HG03135 (cell line): ENCODE measurements around the gene PRDM16.

Experiments used
- ATAC-seq: cut with Tn5 transposase; IDR thresholded peaks from one replicate; pipeline ENCODE4 v1.9.1; 2021; ENCODE audit warnings: mild to moderate bottlenecking, moderate library complexity; ENCODE audit not compliant: unreplicated experiment

PRDM16 gene

DNA sequence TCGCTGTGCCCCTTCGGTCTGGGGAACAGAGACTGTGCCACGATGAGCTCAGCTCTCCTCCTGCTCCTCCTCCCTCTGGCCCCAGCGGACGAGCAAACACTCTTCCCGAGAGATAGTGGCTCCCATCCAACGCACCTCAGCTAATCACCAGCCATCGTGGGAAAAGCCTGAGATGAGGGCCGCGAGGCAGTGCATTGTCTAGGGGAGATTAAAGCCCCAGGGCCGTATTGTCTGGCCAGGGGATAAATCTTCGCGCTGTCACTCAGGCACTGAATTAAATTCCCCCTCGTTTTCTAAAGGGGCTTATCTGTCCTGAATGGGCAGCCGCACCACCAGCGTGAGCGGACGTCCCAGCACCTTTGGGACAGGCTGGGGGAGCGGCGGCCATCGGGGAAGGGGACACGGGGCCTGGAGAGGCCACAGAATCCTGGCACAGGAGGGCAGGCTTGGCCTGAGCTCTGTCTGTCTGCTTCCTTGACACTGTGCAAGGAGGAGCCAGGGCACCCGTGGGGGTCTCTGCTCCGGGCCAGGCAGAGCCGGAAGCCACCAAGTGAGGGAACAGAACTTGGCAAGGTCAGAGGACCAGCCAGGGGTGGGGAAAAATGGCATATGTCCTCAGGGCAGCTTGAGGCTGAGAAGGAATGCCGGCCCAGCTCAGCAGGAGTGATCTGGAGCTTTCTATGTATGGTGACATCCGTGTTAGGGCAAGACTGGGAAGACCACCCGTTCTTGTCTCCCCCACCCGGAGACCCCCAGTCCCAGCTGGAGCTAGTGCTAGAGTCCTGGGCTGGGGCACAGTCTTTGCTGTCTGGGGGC, 32.3 kb downstream of the PRDM16 start:
- ATAC-seq, result no peak

DNA sequence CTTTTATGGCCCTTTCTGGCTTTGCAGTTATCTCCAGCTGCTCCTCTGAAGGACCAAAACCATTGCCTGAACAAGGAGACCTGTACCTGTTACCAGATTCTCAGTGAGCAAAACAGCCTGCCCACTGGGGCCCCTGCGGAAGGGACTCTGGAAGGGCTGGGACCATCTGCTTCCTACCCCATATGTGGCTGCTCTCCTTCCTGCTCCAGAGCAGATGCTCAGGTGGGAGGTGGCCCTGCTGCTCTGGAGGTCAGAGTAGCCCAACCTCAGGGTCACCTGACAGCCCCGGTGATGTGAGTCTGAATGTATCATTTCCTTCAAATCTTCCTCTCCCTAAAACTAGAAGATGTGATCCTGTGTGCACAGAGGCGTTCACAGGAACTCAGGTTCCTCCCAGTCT, 33.6 kb downstream of the PRDM16 start:
- no peak for ATAC-seq

DNA sequence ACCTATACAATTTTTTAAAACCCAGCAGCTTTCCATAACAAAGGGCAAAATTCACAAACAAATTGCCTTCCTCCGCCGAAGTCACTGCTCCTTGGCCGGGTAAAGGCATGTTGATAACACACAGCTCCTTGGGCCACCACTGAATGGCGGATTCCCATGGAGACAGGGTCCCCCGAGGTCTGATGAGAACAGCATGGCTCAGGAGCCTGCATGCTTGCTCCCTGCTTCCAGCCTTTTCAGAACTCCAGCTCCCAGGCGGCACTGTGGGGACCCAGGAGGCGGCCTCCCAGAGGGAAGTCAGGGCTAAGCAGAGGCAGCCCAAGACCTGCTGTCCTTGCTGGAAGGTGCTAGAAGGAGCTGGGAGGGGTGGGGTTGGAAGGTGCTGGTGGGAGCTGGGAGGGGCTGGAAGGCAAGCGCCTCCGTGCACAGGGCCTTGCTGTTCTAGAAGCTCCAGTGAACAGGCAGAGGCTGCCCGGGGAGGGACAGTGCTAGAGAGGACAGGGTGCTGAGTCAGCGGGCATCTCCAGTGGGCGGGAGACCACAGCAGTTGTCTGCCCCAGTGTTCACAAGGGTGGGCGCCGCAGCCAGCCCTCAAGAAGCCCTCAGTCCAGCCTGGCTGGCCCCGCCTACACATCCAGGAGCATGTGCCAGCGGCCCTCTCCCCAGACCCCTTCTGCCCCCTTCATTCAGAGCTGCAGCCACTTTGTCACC, 35.1 kb downstream of the PRDM16 start:
- no peak for ATAC-seq

DNA sequence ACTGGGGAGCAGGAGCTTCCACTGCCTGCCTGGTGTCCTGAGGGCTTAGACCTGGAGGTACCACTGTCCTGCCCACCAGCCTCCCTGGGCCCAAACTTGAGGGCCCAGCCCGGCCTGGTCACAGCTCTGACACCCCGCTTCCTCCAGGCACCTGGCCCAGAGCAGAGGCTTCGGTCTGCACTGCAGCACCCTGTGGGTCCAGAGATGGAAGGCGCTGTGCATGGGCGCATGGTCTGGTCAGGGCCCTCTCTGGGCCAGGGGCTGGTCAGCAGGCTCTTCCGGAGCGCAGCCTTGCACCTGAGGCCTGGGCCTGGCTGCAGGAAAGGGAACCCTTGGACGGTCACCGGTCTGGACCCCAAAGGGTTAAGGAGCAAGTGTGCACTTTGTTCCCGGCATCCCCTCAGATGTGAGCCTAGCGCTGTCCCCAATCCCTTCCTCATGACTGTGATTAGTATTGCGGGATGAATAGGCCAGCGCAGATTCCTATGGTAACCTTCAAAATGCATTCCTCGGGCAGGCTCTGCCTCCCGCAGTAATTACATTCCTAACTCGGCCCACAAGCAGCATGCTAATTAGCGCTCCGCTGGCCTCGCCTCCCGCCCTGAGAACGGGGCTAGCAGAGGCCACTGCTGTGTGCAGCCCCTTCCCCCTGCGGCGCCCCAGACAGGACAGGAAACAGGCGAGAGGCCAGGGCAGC, 36.3 kb downstream of the PRDM16 start:
- no peak for ATAC-seq

DNA sequence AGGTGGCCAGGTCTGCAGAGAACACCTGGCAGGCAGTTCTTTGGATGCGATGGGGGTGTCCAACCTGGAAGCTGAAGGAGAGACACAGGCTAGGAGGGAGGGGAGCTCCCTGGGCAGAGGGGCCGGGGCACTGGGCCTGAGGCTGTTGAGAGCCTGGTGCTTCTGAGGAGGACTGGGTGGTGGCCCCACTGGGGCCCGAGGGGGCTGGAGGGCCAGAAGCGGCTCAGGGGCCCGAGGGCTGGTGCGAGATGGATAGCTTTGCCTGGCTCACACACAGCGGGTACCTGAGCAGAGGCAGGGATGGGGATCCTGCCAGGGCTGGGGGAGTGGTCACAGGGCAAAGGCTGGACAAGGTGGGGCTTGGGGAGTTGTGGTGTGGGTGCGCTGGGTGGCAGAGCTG, 37.2 kb downstream of the PRDM16 start:
- ATAC-seq, result no peak

DNA sequence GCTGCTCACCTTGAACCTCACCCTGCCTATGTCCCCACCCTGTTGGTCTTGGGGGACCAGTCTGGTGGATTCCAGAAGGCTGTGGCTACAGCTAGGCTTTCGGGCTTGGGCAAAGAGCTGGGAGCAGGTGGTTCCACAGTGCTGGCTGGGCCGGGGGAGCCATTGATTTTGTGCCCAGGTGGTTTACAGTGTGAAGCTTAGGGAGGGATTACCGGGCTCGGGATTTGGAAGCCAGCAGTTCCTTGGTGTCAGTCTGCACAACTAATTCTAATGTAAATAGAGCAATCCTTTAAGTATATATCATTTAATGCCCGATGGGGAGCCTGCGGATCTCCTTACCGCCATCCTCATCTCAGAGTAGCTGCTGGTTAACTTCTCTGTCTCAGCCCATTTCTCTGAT, 38.2 kb downstream of the PRDM16 start:
- ATAC-seq, result no peak

DNA sequence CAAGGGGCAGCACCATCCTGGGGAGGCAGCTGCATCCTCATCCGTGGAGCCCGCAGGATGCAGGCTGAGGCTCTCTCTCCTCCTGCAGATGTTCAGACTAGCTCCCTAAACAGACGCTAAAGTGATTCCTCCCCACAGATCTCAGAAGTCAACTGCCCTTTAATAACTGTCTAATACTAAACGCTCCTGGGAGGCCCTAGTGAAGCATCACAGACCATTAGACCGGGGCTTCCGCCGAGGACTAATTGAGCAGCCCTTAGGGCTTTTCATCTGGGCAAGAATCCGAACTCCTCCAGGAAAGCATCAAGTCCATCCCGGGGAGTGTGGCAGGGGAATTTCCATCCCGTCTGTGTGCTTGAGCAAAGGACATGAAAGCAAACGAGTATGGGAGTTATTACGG, 40.4 kb downstream of the PRDM16 start:
- no peak for ATAC-seq

DNA sequence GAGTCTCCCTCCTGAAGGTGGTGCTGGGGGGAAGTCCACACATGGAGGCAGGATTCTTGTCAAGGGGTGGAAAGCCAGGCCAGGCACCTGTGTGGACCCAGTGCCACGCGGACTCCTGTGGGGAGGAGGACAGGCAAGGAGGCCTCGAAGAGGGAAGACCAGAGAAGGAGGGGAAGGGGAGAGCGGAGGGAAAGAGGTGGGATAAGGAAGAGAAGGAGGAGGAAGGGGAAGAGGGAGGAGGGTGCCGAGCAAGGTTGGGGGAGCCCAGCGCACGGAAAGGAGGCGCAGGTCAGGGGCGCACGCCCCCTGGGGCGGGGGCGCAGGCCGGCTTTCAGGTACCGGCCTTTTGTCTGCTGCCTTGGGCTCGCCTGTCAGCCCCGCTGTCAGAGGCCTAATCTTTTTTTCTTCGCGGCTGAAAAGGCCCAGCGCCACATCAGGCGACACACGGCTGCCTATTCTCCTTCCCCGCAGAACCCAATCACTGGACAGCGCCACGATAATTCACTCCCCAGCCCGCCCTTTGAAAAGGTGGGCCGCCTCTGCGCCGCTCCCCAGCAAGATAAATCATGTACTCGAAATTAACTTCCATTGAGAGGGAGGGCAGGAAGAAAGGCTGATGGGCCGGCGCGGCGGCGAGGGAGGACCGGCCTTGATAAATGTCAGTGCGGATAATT, 42.5 kb downstream of the PRDM16 start:
- no peak for ATAC-seq

DNA sequence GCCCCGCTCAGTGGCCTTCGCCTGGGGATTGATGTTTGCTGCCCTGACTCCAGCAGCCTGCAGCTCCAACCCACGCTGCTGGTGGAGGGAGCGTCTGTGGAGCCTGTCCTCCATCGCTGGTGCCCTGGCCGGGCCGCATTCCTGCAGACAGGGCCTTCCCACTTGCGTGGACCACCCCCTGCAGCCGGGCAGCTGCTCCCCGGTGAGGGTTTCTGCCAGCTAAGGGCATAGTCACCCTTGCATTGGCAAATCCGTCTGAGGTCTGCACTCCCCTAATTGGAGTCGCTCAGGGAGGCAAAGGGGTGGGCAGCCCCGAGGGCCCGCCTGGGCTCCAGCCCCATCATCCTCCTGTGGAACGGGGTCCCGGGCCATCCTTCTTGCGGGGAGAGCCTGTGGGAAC, 43.5 kb downstream of the PRDM16 start:
- no peak for ATAC-seq

DNA sequence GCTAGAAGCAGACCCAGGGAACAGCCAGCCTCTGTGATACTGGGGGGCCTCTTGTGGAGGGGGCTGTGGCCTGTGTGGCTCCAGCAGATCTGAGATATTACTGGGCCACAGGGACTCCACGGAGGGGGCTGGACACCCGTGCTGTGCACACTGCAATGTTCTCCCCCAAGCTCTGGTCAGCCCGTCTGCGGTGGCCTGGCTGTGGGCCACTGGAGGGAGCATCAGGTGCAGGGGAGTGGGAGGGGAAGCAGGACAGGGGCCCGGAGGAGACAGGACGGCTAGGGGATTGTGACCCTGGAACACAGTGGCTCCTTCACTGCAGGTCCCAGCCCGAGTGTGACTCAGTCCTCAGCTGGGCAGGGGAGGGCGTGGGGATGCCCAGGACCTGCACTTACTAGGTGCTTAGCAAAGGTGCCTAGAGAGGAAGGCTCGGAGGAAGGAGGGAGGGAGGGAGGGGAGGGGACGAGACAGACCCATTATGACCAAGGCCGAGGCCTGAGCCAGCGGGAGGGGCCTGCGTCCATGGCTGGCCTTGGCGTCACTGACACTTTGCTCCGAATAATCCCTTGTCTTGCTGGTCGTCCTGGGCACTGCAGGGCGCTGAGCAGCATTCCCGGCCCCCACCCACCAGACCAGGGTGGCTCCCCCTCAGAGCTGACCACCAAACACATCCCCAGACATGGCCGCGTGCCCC, 44.2 kb downstream of the PRDM16 start:
- no peak for ATAC-seq

DNA sequence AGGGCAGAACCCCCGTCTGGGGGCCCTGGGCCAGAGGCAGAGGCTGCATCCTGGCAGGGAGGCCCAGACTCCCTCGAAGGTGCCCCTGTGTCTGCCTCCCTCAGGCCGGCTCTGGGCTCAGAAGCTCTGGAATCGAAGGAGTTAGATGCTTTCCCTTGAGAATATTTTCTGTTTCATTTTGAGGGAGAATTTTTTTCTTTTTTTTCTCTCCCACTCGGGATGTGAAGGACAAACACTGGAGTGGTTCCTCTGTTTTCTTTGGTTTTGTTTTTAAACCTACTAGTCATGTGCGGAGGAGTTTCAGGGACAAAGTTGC, 44.7 kb downstream of the PRDM16 start:
- ATAC-seq, result no peak

DNA sequence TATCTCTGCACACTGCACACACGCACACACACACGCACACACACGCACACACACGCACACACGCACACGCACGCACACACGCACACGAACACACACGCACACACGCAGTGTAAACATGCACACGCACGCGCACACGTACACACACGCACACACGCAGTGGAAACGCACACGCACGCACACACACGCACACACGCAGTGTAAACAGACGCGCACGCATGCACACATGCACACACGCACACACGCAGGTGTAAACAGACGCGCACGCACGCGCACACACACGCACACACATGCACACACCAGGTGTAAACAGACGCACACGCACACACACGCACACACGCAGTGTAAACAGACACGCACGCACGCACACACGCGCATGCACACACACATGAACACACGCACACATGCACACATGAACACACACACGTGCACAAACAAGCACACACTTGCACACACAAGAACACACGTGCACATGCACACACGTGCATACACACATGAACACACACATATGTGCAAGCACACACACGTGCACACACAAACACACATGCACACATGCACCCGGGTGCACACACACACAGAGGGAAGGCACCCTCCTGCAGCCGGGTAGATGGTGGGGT, 45.2 kb downstream of the PRDM16 start:
- no peak for ATAC-seq

DNA sequence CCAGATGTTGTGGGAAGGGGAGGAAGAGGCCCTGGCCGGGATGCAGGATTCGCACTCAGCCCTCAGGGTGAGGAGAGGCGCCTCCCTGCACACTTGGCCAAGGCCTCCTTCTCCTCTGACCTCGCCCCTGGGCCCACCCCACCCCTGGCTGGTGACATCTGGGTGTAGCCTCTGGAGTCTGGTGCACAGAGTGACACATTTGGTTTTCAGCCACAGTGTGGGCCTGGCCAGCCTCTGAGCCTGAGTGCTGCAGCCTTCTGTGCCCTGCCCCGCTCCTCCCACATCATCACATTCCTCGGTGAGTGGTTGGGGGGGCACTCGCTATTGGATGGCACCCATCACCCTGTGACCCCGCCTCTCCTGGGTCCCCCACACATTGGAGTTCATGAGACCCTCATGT, 45.8 kb downstream of the PRDM16 start:
- ATAC-seq, result no peak

DNA sequence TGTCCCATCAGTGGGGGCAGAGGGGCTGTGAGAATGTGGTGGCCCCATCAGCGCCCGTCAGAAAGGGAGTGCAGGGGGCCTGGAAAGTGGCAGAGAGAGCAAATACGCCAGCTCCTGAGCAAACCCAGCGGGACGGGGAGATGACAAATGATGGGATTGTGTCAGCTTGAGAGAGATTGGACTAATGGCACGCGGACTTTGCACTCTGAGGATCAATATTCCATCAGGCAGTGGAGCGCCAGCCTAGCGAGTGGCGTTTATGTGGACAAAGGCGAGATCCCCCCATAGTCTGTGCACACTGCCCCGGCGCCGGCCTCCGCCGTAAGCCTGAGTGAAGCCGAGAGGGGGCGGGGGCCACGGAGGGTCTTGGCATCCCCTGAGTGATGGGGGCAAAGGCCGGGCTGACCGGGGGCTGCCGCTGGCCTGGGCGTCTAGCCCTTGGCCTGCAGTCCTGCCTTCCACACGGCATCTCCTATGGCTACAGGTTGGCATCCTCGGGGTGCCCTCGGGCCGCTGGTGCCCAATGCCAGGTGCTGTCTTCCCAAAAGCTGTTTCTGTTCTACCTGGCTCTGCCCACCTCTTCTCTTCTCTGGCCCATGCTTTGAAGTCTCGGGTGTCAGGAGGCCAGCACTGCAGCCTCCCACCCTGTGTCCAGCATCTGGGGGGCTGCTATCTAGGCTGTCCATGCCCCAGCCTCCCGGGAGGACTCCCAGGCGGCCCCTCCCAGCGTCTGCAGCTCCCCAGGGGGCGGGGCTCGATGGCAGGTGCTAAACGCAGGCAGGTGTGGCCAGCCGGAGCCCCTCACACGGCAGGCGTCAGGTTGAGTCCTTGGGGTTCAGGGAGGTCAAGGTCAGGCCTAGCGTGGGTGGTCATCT, 46.5 kb downstream of the PRDM16 start:
- no peak for ATAC-seq

DNA sequence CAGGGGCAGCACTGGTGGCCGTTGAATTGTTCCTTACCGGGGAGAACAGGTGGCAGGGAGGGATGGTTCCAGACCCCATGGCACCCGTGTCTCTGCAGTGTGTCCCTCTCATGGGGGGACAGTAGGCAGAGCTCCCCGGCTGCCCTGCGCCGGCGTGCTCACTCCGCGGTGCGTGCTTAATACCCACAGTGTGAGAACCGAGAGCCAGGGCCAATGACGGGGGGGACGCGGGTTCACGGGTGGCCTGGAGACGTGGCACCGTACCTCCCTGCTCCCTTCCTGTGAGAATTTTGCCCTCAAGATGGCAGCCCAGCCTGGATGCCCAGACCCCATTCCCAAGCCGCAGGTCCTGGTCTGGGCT, 47.1 kb downstream of the PRDM16 start:
- ATAC-seq, result no peak

DNA sequence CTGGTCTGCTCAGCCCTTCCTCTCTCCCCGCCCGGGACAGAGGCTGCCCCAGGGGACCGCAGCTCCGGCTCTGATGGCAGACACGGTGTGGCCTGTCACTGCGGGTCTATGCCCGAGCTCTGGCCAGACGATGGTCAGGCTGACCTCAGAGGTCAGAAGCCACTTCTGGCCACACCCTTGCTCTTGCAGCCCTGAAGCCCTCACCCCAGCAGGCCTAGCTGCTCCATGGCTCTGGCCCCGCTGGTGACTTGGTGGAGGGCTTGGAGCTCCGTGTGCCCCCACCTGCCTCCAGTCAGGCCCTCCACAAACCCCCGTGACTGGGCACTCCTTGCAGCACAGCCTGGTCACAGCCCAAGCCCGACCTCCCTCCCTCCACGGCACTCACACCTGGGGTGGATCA, 47.6 kb downstream of the PRDM16 start:
- no peak for ATAC-seq

DNA sequence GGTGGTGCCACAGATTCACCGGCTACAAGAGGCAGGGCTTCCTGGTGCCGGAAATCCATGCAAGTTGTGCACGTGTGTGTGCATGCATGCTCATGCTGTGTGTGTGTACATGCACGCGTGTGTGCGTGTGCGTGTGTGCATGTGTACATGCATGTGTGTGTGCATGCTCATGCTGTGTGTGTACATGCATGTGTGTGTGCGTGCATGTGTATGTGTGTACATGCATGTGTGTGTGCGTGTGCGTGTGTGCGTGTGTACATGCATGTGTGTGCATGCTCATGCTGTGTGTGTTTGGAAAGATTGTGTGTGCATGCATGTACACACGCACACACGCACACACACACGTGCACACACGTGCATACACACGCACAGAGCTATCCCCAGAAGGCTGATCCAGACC, 48.9 kb downstream of the PRDM16 start:
- ATAC-seq, result no peak

DNA sequence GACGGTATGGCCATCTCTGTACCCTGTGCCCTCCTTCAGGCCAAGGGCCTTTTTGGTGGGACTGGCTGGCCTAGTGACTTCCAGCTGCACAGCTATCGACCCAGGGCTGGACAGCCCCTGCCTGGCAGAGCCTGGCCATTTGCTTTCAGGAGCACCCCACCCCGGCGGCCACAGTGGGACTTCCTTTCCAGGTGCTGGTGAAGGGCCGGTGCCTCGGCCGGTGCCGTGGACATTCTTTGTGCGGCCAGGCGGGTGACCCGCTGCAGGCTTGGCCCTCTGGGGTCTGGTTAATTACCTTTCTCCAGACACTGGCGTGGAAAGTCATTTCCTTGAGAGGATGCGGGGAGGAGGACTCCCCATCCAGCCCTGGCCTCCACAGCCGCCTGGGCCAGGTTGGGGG, 50.1 kb downstream of the PRDM16 start:
- no peak for ATAC-seq

DNA sequence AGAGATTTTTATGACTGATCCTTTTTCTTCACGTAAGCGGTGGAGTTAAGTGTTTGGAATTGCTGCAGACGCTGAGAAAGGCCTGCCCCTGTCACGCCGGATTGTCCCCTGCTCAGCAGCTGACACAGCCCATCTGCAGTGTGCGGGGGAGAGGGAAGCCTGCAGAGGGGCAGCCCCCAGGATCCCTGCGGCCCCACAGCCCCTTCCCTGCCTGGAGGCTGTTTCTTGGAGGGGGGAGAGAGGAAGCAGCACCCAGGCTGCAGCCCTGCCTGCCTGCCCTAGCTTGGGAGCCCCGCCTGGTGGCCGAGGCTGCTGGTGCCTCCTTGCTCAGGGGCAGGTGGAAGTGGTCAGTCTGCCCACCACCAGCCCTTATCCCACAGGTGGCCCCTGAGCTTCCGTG, 50.7 kb downstream of the PRDM16 start:
- no peak for ATAC-seq

DNA sequence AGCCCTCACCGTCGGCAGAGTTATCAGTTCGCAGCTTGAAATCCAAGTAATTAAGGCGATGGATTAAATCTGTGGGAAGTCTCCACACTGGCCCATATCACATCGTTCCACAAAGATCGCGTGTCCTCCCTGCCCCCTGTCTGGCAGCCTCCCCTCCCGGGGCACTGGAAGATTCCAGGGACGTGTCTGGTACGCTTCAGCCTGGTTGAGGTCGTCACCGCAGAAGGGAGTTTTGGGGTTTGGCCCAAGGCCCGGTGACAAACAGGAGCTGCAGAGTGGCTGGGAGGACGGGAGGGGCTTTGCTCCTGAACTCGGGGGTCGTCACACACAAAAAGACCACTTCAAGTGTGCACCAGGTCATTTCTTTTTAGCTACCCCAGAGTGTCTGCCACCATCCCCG, 51.1 kb downstream of the PRDM16 start:
- ATAC-seq, result no peak
